ENCODE results near the gene IFRD1. TPM values are rescaled to one million over a fixed set of nuclear protein-coding genes. Genes with fewer than 3 reads are reported as not detected.
"Not testable (repeated sequence)": the region's sequence is repeated elsewhere in the genome, so short reads cannot be mapped to it uniquely, and the experiment has no call there.

IFRD1 gene
- total RNA-seq, 1 donor from 2014 or later, result 67.0 TPM

- no peaks in the 10 kb centered on the region for H3K9me3 Mint-ChIP-seq
- peaks cover 35% of the 10 kb centered on the region for H3K36me3 Mint-ChIP-seq (ENCODE audit: low read depth)
- intact Hi-C loops (cut with micrococcal nuclease), result loop anchor here (2.0 kb wide), 1 partner anchor 15 kb away; no protein-coding TSS in a partner anchor
- TF ChIP-seq, protein P1, sequence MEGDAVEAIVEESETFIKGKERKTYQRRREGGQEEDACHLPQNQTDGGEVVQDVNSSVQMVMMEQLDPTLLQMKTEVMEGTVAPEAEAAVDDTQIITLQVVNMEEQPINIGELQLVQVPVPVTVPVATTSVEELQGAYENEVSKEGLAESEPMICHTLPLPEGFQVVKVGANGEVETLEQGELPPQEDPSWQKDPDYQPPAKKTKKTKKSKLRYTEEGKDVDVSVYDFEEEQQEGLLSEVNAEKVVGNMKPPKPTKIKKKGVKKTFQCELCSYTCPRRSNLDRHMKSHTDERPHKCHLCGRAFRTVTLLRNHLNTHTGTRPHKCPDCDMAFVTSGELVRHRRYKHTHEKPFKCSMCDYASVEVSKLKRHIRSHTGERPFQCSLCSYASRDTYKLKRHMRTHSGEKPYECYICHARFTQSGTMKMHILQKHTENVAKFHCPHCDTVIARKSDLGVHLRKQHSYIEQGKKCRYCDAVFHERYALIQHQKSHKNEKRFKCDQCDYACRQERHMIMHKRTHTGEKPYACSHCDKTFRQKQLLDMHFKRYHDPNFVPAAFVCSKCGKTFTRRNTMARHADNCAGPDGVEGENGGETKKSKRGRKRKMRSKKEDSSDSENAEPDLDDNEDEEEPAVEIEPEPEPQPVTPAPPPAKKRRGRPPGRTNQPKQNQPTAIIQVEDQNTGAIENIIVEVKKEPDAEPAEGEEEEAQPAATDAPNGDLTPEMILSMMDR (IDR thresholded peaks at IDR 0.05), result no peak
- POLR2A ChIA-PET, result no interaction called here
- no peaks in the 10 kb centered on the region for H3K27me3 Mint-ChIP-seq
- ATAC-seq (ENCODE audit: low read depth) (no peak), DNase-seq (no peak)
- no peak overlapping the region for H3K4me3 Mint-ChIP-seq
- CTCF ChIA-PET, result no interaction called here
- no peak overlapping the region for H3K27ac Mint-ChIP-seq
- peaks cover 39% of the 10 kb centered on the region for H3K4me1 Mint-ChIP-seq
These were observed 3.4 kb downstream of the IFRD1 start for GRCh38 chr7:112453505-112454171.

DNA sequence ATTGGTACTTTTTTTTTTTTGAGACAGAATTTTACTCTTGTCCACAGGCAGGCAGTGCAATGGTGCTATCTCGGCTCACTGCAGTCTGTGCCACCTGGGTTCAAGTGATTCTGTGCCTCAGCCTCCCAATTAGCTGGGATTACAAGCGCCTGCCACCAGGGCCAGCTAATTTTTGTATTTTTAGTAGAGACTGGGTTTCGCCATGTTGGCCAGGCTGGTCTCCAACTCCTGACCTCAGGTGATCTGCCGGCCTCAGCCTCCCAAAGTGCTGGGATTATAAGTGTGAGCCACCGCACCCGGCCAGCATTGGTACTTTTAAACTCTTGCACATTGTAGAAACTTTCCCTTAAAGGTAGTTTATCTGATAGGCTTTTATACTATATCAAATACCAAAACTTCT is 3.9 kb downstream of the IFRD1 start:
- H3K9me3 Mint-ChIP-seq; intact Hi-C loops (cut with micrococcal nuclease); ATAC-seq (ENCODE audit: low read depth); DNase-seq; H3K4me3 Mint-ChIP-seq; H3K27me3 Mint-ChIP-seq; POLR2A ChIA-PET; H3K27ac Mint-ChIP-seq; CTCF ChIA-PET: not testable (repeated sequence)
- peaks cover 40% of the 10 kb centered on the region for H3K36me3 Mint-ChIP-seq (ENCODE audit: low read depth)
- peaks cover 37% of the 10 kb centered on the region for H3K4me1 Mint-ChIP-seq

DNA sequence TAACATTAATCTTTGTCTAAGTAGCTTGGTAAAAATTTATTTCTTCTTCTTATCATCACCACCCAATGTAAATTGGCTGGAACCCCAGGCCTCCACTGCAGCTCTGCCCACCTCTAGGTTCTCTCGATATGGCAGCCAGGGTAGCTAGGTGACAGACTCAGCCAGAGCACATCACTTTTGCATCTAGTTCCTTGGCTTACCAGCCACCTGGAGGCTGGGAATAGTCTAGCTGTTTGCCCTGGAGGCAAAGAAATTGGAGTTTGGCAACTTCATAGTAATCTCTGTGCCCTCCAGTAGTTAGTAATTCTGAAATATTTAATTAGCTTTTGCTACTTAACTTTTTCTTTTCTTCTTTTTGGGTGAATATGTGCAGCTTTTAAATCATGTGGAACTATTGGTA is 9.4 kb downstream of the IFRD1 start:
- no peak overlapping the region for H3K4me3 Mint-ChIP-seq
- H3K36me3 Mint-ChIP-seq (ENCODE audit: low read depth), result peaks cover 80% of the 10 kb centered on the region
- H3K9me3 Mint-ChIP-seq, result no peaks in the 10 kb centered on the region
- H3K4me1 Mint-ChIP-seq, result peaks cover 2% of the 10 kb centered on the region
- DNase-seq (no peak), ATAC-seq (ENCODE audit: low read depth) (no peak)
- intact Hi-C loops (cut with micrococcal nuclease), result no loop called here
- ChIA-PET CTCF (interaction anchor here (0.6 kb wide), 1 partner anchor 8 kb away, joined by 5 read pairs; no protein-coding TSS in a partner anchor), POLR2A (interaction anchor here (4.2 kb wide), 1 partner anchor 9 kb away, joined by 22 read pairs; the partner anchor contains the start of gene IFRD1)
- H3K27ac Mint-ChIP-seq, result no peak overlapping the region
- H3K27me3 Mint-ChIP-seq, result no peaks in the 10 kb centered on the region
- TF ChIP-seq, protein P1 (IDR thresholded peaks at IDR 0.05), result no peak

DNA sequence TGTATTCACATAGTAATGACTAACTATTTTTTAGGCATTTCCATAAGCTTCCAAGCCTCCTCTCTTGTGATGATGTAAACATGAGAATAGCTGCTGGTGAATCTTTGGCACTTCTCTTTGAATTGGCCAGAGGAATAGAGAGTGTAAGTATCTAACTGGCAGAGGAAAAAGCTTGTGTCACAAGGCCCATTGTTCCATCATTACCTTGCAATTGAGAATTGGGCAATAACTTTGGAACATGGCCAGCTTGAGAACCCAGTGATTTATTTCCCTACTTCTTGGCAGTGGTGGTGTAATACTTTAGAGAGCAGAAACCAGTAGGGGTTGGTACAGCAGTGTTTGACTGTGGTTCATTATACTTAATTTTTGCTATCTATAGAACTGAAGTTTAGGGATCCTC is 12.0 kb downstream of the IFRD1 start:
- H3K27me3 Mint-ChIP-seq, result no peaks in the 10 kb centered on the region
- ChIA-PET POLR2A (interaction anchor here (0.6 to 4.2 kb wide), 2 partner anchors 11 to 1534 kb away, joined by 4 to 22 read pairs; partner anchors contain the start of gene IFRD1), CTCF (no interaction called here)
- ATAC-seq (ENCODE audit: low read depth), result no peak
- no peak for DNase-seq
- no peaks in the 10 kb centered on the region for H3K9me3 Mint-ChIP-seq
- intact Hi-C loops (cut with micrococcal nuclease), result no loop called here
- TF ChIP-seq, protein P1 (IDR thresholded peaks at IDR 0.05), result no peak
- no peaks in the 10 kb centered on the region for H3K4me1 Mint-ChIP-seq
- H3K36me3 Mint-ChIP-seq (ENCODE audit: low read depth), result peaks cover 83% of the 10 kb centered on the region
- no peak overlapping the region for H3K27ac Mint-ChIP-seq
- H3K4me3 Mint-ChIP-seq, result no peak overlapping the region

DNA sequence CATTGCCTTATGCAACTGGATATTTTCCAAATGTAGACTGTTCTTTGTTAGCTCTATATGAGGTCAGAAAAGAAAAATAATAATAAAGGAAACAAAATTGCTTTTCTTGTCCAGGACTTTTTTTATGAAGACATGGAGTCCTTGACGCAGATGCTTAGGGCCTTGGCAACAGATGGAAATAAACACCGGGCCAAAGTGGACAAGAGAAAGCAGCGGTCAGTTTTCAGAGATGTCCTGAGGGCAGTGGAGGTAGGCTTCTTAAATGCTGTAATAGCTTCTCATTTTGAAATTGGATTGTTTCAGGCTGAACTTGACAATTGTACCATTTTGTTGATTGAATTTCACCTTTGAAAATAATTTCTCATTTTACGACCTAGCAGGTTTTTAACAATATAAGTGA is 17.6 kb downstream of the IFRD1 start:
- intact Hi-C loops (cut with micrococcal nuclease), result loop anchor here (2.0 kb wide), 1 partner anchor 15 kb away; no protein-coding TSS in a partner anchor
- no peak for ATAC-seq (ENCODE audit: low read depth)

More for the DNA sequence above, 17.6 kb downstream of the IFRD1 start:
- CTCF ChIA-PET, result interaction anchor here (0.7 kb wide), 1 partner anchor 8 kb away, joined by 5 read pairs; no protein-coding TSS in a partner anchor
- H3K27me3 Mint-ChIP-seq, result no peaks in the 10 kb centered on the region
- no peak overlapping the region for H3K27ac Mint-ChIP-seq
- TF ChIP-seq, protein P1 (IDR thresholded peaks at IDR 0.05), result no peak
- DNase-seq, result no peak
- H3K36me3 Mint-ChIP-seq (ENCODE audit: low read depth), result peaks cover 83% of the 10 kb centered on the region
- H3K4me1 Mint-ChIP-seq, result no peaks in the 10 kb centered on the region
- POLR2A ChIA-PET, result interaction anchor here (0.7 kb wide), 1 partner anchor 11 kb away, joined by 5 read pairs; no protein-coding TSS in a partner anchor
- H3K4me3 Mint-ChIP-seq, result no peak overlapping the region
- H3K9me3 Mint-ChIP-seq, result no peaks in the 10 kb centered on the region
